HFFc6 (cell line): ENCODE measurements around the gene AP3D1. TPM values are rescaled to one million over a fixed set of nuclear protein-coding genes. Genes with fewer than 3 reads are reported as not detected.
A peak's percentile ranks its signal among the peaks of the same experiment; 100 is the strongest.

ENCODE experiments used
- DNase-seq: peaks from one replicate; pipeline ENCODE4 v3.0.0-alpha.2; 2018
- H3K27ac Mint-ChIP-seq: 2 replicates; pipeline ENCODE4 v1.8.0; 2020; ENCODE audit warnings: mild to moderate bottlenecking, mixed read lengths
- H3K27me3 Mint-ChIP-seq: 2 replicates; pipeline ENCODE4 v1.8.0; 2021; ENCODE audit warnings: mild to moderate bottlenecking, moderate library complexity, mixed read lengths; ENCODE audit not compliant: insufficient read depth
- H3K36me3 Mint-ChIP-seq: 2 replicates; pipeline ENCODE4 v1.8.0; 2021; ENCODE audit warnings: low read depth, mixed read lengths
- H3K4me1 Mint-ChIP-seq: 2 replicates; pipeline ENCODE4 v1.8.0; 2020; ENCODE audit warnings: low read depth, mixed read lengths
- H3K4me3 Mint-ChIP-seq: 2 replicates; pipeline ENCODE4 v1.8.0; 2020; ENCODE audit warnings: mild to moderate bottlenecking, moderate library complexity, mixed read lengths
- H3K9me3 Mint-ChIP-seq: 2 replicates; pipeline ENCODE4 v1.8.0; 2020; ENCODE audit warnings: mild to moderate bottlenecking, mixed read lengths
- CTCF ChIP-seq: fragments of 200-600 bp; sonication (generic); IDR thresholded peaks from 2 replicates; pipeline ENCODE4 v1.5.0; 2021; ENCODE audit warnings: antibody characterized with exemption, mild to moderate bottlenecking
- total RNA-seq, 6 experiments: library from RNA; stranded (reverse); fragmentation: NEBNext Ultra II Directional; extraction: Animal tissue kit (Norgen Biotek cat#: 25700); gene quantifications; 2 replicates in 1 of 6; 3 replicates in 5 of 6; pipeline ENCODE4 v1.2.3, GENCODE V29; 2021

Gene AP3D1
- total RNA-seq, 6 experiments from 2014 or later, result 139 to 169 (median 151) TPM

GRCh38 chr19:2109046-2109864 is 42.1 kb downstream of the AP3D1 start:
- Mint-ChIP-seq H3K36me3 (peaks cover 49% of the 10 kb centered on the region), H3K4me1 (no peaks in the 10 kb centered on the region), H3K4me3 (no peak overlapping the region), H3K27me3 (peaks cover 3% of the 10 kb centered on the region), H3K9me3 (no peaks in the 10 kb centered on the region), H3K27ac (no peak overlapping the region)
- TF ChIP-seq CTCF, result no peak
- no peak for DNase-seq

GRCh38 chr19:2108251-2109016 is 42.9 kb downstream of the AP3D1 start:
- no peak overlapping the region for H3K4me3 Mint-ChIP-seq
- H3K27me3 Mint-ChIP-seq, result peaks cover 3% of the 10 kb centered on the region
- H3K36me3 Mint-ChIP-seq, result peaks cover 51% of the 10 kb centered on the region
- no peaks in the 10 kb centered on the region for H3K9me3 Mint-ChIP-seq
- no peak for TF ChIP-seq CTCF
- H3K4me1 Mint-ChIP-seq, result no peaks in the 10 kb centered on the region
- DNase-seq, result no peak
- H3K27ac Mint-ChIP-seq, result peak overlapping the region; percentile 10; the same call in 1 of the 2 replicates

GRCh38 chr19:2103045-2103707 is 48.2 kb downstream of the AP3D1 start:
- H3K27me3 Mint-ChIP-seq, result no peaks in the 10 kb centered on the region; the same call in 1 of the 2 replicates
- peaks cover 52% of the 10 kb centered on the region for H3K36me3 Mint-ChIP-seq
- H3K4me1 Mint-ChIP-seq, result no peaks in the 10 kb centered on the region
- H3K27ac Mint-ChIP-seq, result no peak overlapping the region
- DNase-seq, result no peak
- H3K4me3 Mint-ChIP-seq, result no peak overlapping the region
- no peak for TF ChIP-seq CTCF
- no peaks in the 10 kb centered on the region for H3K9me3 Mint-ChIP-seq

GRCh38 chr19:2101417-2102335 is 49.7 kb downstream of the AP3D1 start:
- no peak overlapping the region for H3K4me3 Mint-ChIP-seq
- H3K36me3 Mint-ChIP-seq, result peaks cover 40% of the 10 kb centered on the region
- no peak for TF ChIP-seq CTCF
- no peak for DNase-seq
- H3K9me3 Mint-ChIP-seq, result no peaks in the 10 kb centered on the region
- H3K4me1 Mint-ChIP-seq, result peaks cover 5% of the 10 kb centered on the region; the same call in 1 of the 2 replicates
- no peak overlapping the region for H3K27ac Mint-ChIP-seq
- peaks cover 4% of the 10 kb centered on the region for H3K27me3 Mint-ChIP-seq

- H3K27ac Mint-ChIP-seq, result no peak overlapping the region
- H3K9me3 Mint-ChIP-seq, result no peaks in the 10 kb centered on the region
- H3K4me1 Mint-ChIP-seq, result peaks cover 5% of the 10 kb centered on the region; the same call in 1 of the 2 replicates
- DNase-seq, result no peak
- no peak overlapping the region for H3K4me3 Mint-ChIP-seq
- H3K27me3 Mint-ChIP-seq, result peaks cover 7% of the 10 kb centered on the region
- no peak for TF ChIP-seq CTCF
- H3K36me3 Mint-ChIP-seq, result peaks cover 32% of the 10 kb centered on the region
Observed at GRCh38 chr19:2100719-2101061, 50.7 kb downstream of the AP3D1 start.
